Adrenal gland (tissue), 12 donors: ENCODE results near the gene CUL2. TPM values are rescaled to one million over a fixed set of nuclear protein-coding genes. Genes with fewer than 3 reads are reported as not detected.
"Not testable (repeated sequence)": the region's sequence is repeated elsewhere in the genome, so short reads cannot be mapped to it uniquely, and the experiment has no call there.

Experiments
- DNase-seq, 7 donors: peaks; one replicate each; pipeline ENCODE4 v3.0.0-alpha.2; 2019 to 2020
- H3K27ac ChIP-seq, 5 donors: fragments of 200-600 bp; sonication (generic) in 4 of 5; 1 replicate in 3 of 5; 2 replicates in 2 of 5; pipeline versions ENCODE4 v1.5.1 to v1.8.0; 2016 to 2020; ENCODE audit warnings: mild to moderate bottlenecking in 1 of 5
- H3K27me3 ChIP-seq: fragments of 200-600 bp; 2 replicates; pipeline ENCODE4 v1.8.0; 2021
- H3K36me3 ChIP-seq, 2 donors: fragments of 200-600 bp; replicated peaks in 1 of 2; 1 replicate in 1 of 2; 2 replicates in 1 of 2; pipeline versions ENCODE4 v1.5.1 to v1.8.0; 2018 to 2022
- H3K4me1 ChIP-seq, 2 donors: fragments of 200-600 bp; replicated peaks in 1 of 2; 1 replicate in 1 of 2; 2 replicates in 1 of 2; pipeline versions ENCODE4 v1.5.1 to v1.8.0; 2018 to 2021
- H3K4me3 ChIP-seq, 4 donors: fragments of 200-600 bp; sonication (generic) in 3 of 4; one replicate each; pipeline ENCODE4 v1.5.1; 2016 to 2018
- H3K9me3 ChIP-seq, 3 donors: fragments of 200-600 bp; sonication (generic) in 1 of 3; replicated peaks in 1 of 3; 1 replicate in 2 of 3; 2 replicates in 1 of 3; pipeline versions ENCODE4 v1.5.1 to v1.8.0; 2016 to 2021
- POLR2A ChIP-seq, 2 donors: fragments of 450-650 bp; IDR thresholded peaks; one replicate each; pipeline ENCODE4 v1.6.1; 2017; ENCODE audit warnings: antibody characterized with exemption in 2 of 2, mild to moderate bottlenecking in 2 of 2, moderate library complexity in 1 of 2
- WGBS, 4 donors: extraction: QIAGEN DNeasy Blood & Tissue Kit in 2 of 4; methylation state at CpG; one replicate each; pipeline versions ENCODE4 v1.1.5 to v1.1.7; 2013 to 2017; 5-methylcytosine and 5-hydroxymethylcytosine counted together
- intact Hi-C, 2 donors: fragments of 100-400 bp; cut with DNase I; formaldehyde crosslinking; loops; one replicate each; pipeline versions ENCODE4 v1.14.1 to v1.15.0; 2022 to 2023
- polyA plus RNA-seq, 3 donors: library from polyadenylated mRNA; stranded (reverse); fragments of 200-250 nt in 2 of 3; fragments of 350-450 nt in 1 of 3; fragmentation: Illumina TruSeq in 1 of 3; extraction: RNeasy Lipid Tissue Mini Kit (QIAGEN cat#74804) in 1 of 3; gene quantifications; one replicate each; pipeline ENCODE4 v1.2.3, GENCODE V29; 2013 to 2014
- total RNA-seq, 9 donors: library from RNA; depleted of rRNA in 4 of 9; stranded (reverse); fragments of >200 nt in 4 of 9; fragments of 120-200 nt in 1 of 9; fragmentation: NEBNext Ultra II Directional in 1 of 9; extraction: Animal tissue kit (Norgen Biotek cat#: 25700) in 1 of 9; gene quantifications; one replicate each; pipeline versions ENCODE4 v1.1.0 to v1.2.4, GENCODE V29; 2013 to 2023
- TF ChIP-seq, protein P1 (sequence below), 6 experiments: fragments of 450-650 bp in 4 of 6; fragments of 200-600 bp in 2 of 6; sonication (generic) in 1 of 6; IDR thresholded peaks; 1 replicate in 5 of 6; 2 replicates in 1 of 6; pipeline versions ENCODE4 v1.5.1 to v1.8.0; 2016 to 2021; ENCODE audit warnings: antibody characterized with exemption in 6 of 6, mild to moderate bottlenecking in 2 of 6, moderate library complexity in 1 of 6
- donor health status: healthy with polysubstance abuse.
- donor health status: Bipolar disorder and iron deficiency.
- donor health status: DM: yes; HTN: yes; CAD: no.
- donor health status: DM: no; HTN: no; CAD: no.
- donor health status: DM: no; HTN: no; CAD: no.
- donor health status: DM: yes; HTN: yes; CAD: no.

Gene CUL2
- total and polyA plus RNA-seq, 12 donors = 6.2 to 52.2 (median 26.1) TPM

DNA sequence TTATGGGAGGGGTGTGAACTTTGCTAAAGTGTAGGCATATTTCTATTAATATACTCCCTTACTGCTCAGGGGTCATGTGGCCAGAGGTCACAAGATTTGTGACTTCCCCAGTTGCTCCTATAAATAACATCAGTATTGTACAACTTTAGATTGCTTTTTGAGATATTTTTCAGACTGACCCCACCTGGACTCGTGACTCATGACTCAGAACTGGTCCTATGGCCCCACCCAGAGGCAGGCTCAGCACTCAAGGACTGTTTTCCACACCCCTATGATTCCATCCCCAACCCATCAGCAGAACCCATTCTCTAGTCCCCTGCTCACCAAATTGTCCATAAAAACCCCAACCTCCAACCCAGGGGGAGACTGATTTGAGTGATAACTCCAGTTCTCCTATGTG is 2.7 kb upstream of the CUL2 start:
- peaks cover 9 to 19% of the 10 kb centered on the region in 2 donors for H3K4me1 ChIP-seq
- intact Hi-C loops = no loop called here

DNA sequence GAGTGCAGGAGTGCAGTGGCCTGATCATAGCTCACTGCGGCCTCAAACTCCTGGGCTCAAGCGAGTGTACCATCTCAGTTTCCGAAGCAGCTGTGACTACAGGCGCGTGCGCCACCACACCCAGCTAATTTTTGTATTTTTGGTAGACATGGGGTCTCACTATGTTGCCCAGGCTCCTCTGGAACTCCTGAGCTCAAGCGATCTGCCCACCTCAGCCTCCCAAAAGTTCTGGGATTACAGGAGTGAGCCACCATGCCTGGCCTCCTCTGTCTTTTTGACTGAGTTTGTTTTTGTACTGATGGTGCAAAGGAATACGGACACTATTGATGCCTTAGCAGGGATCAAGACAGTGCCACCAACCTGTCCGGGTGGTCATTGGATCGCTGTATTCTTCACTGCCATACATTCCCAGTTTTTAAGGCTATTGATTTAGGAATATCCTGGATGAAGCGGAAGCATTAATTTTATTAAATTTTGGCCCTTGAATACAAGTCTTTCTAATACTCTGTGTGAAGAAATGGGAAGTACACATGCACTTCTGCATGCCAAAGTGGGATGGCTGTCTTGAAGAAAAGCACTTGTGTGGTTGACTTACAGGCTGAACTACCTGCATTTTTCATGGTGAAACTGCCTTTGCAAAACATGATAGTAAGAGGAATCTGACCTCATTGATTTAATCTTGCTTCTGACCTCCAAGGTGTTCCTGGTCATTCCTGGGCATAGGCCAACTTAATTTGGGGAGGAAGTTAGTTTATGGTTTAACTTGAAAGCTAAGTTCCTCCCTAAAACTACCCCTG is 2.1 kb upstream of the CUL2 start:
- Histone ChIP-seq H3K27me3 (no peaks in the 10 kb centered on the region), H3K27ac (no peak overlapping the region), H3K9me3 (no peaks in the 10 kb centered on the region), H3K4me3 (no peak overlapping the region), H3K36me3 (no peaks in the 10 kb centered on the region), H3K4me1 (peaks cover 9 to 24% of the 10 kb centered on the region in 2 donors)
- TF ChIP-seq POLR2A (IDR thresholded peaks at IDR 0.05) = no peak
- TF ChIP-seq, protein P1, sequence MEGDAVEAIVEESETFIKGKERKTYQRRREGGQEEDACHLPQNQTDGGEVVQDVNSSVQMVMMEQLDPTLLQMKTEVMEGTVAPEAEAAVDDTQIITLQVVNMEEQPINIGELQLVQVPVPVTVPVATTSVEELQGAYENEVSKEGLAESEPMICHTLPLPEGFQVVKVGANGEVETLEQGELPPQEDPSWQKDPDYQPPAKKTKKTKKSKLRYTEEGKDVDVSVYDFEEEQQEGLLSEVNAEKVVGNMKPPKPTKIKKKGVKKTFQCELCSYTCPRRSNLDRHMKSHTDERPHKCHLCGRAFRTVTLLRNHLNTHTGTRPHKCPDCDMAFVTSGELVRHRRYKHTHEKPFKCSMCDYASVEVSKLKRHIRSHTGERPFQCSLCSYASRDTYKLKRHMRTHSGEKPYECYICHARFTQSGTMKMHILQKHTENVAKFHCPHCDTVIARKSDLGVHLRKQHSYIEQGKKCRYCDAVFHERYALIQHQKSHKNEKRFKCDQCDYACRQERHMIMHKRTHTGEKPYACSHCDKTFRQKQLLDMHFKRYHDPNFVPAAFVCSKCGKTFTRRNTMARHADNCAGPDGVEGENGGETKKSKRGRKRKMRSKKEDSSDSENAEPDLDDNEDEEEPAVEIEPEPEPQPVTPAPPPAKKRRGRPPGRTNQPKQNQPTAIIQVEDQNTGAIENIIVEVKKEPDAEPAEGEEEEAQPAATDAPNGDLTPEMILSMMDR (IDR thresholded peaks at IDR 0.05) = no peak
- intact Hi-C loops = no loop called here
- 88 to 95% (median 95%) methylated on average over 11 of the region's 11 CpGs for WGBS, 4 donors
- DNase-seq = no peak

More for the DNA sequence above, 2.7 kb upstream of the CUL2 start:
- H3K27ac ChIP-seq = no peak overlapping the region
- no peaks in the 10 kb centered on the region for H3K36me3 ChIP-seq
- TF ChIP-seq, protein P1 (IDR thresholded peaks at IDR 0.05) = no peak
- no peak for TF ChIP-seq POLR2A (IDR thresholded peaks at IDR 0.05)
- H3K4me3 ChIP-seq = no peak overlapping the region
- 19 to 44% (median 36%) methylated on average over 1 of the region's 1 CpG for WGBS, 4 donors
- H3K9me3 ChIP-seq = no peaks in the 10 kb centered on the region
- no peaks in the 10 kb centered on the region for H3K27me3 ChIP-seq
- peak in 1 of 7 donors; percentile 19 for DNase-seq

DNA sequence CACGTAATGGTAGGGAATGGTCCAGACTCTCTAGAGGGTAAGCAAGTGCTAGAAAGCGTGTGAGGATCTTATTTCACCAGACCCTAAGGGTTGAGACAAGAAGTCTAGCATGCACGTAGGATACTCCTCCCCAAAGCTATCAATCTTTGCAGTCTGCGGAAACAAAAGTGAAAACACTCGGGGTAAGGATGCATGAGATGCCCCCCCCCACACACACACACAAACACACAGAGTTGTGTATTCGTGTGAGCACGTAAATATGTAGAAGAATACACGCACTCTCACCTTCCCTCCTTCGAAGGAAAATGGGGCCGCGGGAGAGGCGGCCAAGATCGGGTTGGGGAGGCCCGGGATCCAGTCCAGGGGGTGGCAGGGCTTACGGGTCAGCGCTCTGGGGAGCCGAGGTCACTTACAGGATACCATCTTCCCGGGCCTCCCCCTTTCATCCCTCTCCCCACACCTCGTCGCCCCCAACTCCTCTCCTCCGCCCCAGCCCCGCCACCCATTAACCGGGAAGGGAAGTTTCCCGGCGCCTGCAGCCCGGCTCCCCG is 455 bp downstream of the CUL2 start:
- no peaks in the 10 kb centered on the region for H3K36me3 ChIP-seq
- H3K9me3 ChIP-seq = no peaks in the 10 kb centered on the region
- no peaks in the 10 kb centered on the region for H3K27me3 ChIP-seq
- H3K4me3 ChIP-seq = peak overlapping the region; percentile 31 to 100 (median 89)
- intact Hi-C loops = no loop called here
- peaks cover 9 to 27% of the 10 kb centered on the region in 2 donors for H3K4me1 ChIP-seq
- no peak for TF ChIP-seq POLR2A (IDR thresholded peaks at IDR 0.05)
- TF ChIP-seq, protein P1 (IDR thresholded peaks at IDR 0.05) = no peak
- peak in 3 of 7 donors; percentile 7 to 21 (median 20) for DNase-seq
- WGBS, 4 donors = 0 to 1% (median 0%) methylated on average over 7 to 27 of the region's 27 CpGs
- H3K27ac ChIP-seq = peak overlapping the region in 4 of 5 donors; percentile 93 to 99 (median 96)

DNA sequence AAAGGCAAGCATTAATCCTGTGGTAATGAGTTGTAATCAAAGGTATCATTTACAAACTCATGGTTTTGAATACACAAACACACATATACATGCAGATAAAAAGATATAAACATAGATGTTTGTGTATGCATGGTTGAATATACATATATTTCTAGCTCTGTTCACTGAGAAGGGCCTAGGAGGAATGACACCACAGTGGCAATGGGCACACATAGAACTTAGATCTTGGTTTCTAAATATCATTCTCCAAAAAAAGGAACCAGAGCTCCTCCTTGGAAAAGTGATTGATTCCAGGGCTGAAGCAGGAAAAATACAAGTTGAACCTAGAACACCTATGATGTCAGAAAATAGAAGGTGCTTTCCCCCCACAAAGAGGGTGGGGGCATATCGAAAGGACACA is 6.9 kb downstream of the CUL2 start:
- Histone ChIP-seq H3K9me3 (no peaks in the 10 kb centered on the region), H3K4me1 (peaks cover 3 to 23% of the 10 kb centered on the region in 2 donors), H3K36me3 (no peaks in the 10 kb centered on the region), H3K4me3 (no peak overlapping the region), H3K27me3 (no peaks in the 10 kb centered on the region), H3K27ac (no peak overlapping the region)
- TF ChIP-seq, protein P1 (IDR thresholded peaks at IDR 0.05) = no peak
- TF ChIP-seq POLR2A (IDR thresholded peaks at IDR 0.05) = no peak
- intact Hi-C loops = no loop called here
- 83 to 100% (median 93%) methylated on average over 1 of the region's 1 CpG for WGBS, 4 donors
- no peak for DNase-seq

DNA sequence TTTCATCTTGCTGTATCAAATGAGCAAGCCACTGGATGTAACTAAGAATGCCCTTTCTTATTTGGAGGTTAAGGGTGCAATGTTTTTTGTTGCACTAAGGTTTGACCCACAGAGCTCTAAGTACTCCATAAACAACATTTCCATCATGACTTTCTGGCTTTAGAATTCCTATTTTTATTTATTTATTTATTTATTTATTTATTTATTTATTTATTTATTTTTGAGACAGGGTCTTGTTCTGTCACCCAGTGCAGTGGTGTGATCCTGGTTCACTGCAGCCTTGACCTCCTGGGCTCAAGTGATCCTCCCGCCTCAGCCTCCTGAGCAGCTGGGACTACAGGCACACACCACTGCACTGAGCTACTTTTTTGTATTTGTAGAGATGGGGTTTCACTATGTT is 9.9 kb downstream of the CUL2 start:
- H3K27ac ChIP-seq = peak overlapping the region in 3 of 5 donors; percentile 23 to 40 (median 31)
- H3K4me3 ChIP-seq, H3K9me3 ChIP-seq, H3K27me3 ChIP-seq, H3K36me3 ChIP-seq, intact Hi-C loops, DNase-seq: not testable (repeated sequence)
- WGBS, 4 donors = 87 to 100% (median 92%) methylated on average over 1 of the region's 1 CpG
- peaks cover 3 to 11% of the 10 kb centered on the region in 2 donors for H3K4me1 ChIP-seq
